Activated T-cell treated with anti-CD3 and anti-CD28 coated beads, Interleukin-2, amount 50 U/mL, for 24 hours (primary cell): ENCODE measurements around the gene SNAI3.

Experiments used
- DNase-seq: peaks from one replicate; pipeline ENCODE4 v3.0.0-alpha.2; 2020
- H3K27ac Mint-ChIP-seq: 2 replicates; pipeline ENCODE4 v1.8.0; 2020; ENCODE audit warnings: mild to moderate bottlenecking, mixed read lengths
- H3K27me3 Mint-ChIP-seq: 2 replicates; pipeline ENCODE4 v1.8.0; 2020; ENCODE audit warnings: mixed read lengths
- H3K36me3 Mint-ChIP-seq: 2 replicates; pipeline ENCODE4 v1.8.0; 2020; ENCODE audit warnings: low read depth, mixed read lengths
- H3K4me1 Mint-ChIP-seq: 2 replicates; pipeline ENCODE4 v1.8.0; 2020; ENCODE audit warnings: low read depth, mixed read lengths
- H3K4me3 Mint-ChIP-seq: 2 replicates; pipeline ENCODE4 v1.8.0; 2020; ENCODE audit warnings: mild to moderate bottlenecking, moderate library complexity, mixed read lengths
- H3K9me3 Mint-ChIP-seq: 2 replicates; pipeline ENCODE4 v1.8.0; 2020; ENCODE audit warnings: mixed read lengths

SNAI3 gene

GRCh38 chr16:88640498-88641247, 45.6 kb downstream of the SNAI3 start:
- peaks cover 31% of the 10 kb centered on the region for H3K36me3 Mint-ChIP-seq
- H3K27me3 Mint-ChIP-seq, result peaks cover 34% of the 10 kb centered on the region
- H3K27ac Mint-ChIP-seq, result peak overlapping the region; percentile 12
- DNase-seq, result no peak
- no peaks in the 10 kb centered on the region for H3K9me3 Mint-ChIP-seq
- H3K4me1 Mint-ChIP-seq, result peaks cover 40% of the 10 kb centered on the region
- H3K4me3 Mint-ChIP-seq, result no peak overlapping the region

GRCh38 chr16:88640039-88640495, 46.2 kb downstream of the SNAI3 start:
- Mint-ChIP-seq H3K4me1 (peaks cover 41% of the 10 kb centered on the region), H3K27me3 (peaks cover 34% of the 10 kb centered on the region), H3K4me3 (no peak overlapping the region), H3K9me3 (no peaks in the 10 kb centered on the region), H3K36me3 (peaks cover 28% of the 10 kb centered on the region), H3K27ac (peak overlapping the region; percentile 12)
- no peak for DNase-seq

- H3K27me3 Mint-ChIP-seq, result peaks cover 34% of the 10 kb centered on the region
- H3K27ac Mint-ChIP-seq, result no peak overlapping the region
- H3K4me1 Mint-ChIP-seq, result peaks cover 44% of the 10 kb centered on the region
- no peak overlapping the region for H3K4me3 Mint-ChIP-seq
- no peaks in the 10 kb centered on the region for H3K9me3 Mint-ChIP-seq
- peaks cover 21% of the 10 kb centered on the region for H3K36me3 Mint-ChIP-seq
- DNase-seq, result no peak
Observed at GRCh38 chr16:88639231-88640038, 46.9 kb downstream of the SNAI3 start.

DNA sequence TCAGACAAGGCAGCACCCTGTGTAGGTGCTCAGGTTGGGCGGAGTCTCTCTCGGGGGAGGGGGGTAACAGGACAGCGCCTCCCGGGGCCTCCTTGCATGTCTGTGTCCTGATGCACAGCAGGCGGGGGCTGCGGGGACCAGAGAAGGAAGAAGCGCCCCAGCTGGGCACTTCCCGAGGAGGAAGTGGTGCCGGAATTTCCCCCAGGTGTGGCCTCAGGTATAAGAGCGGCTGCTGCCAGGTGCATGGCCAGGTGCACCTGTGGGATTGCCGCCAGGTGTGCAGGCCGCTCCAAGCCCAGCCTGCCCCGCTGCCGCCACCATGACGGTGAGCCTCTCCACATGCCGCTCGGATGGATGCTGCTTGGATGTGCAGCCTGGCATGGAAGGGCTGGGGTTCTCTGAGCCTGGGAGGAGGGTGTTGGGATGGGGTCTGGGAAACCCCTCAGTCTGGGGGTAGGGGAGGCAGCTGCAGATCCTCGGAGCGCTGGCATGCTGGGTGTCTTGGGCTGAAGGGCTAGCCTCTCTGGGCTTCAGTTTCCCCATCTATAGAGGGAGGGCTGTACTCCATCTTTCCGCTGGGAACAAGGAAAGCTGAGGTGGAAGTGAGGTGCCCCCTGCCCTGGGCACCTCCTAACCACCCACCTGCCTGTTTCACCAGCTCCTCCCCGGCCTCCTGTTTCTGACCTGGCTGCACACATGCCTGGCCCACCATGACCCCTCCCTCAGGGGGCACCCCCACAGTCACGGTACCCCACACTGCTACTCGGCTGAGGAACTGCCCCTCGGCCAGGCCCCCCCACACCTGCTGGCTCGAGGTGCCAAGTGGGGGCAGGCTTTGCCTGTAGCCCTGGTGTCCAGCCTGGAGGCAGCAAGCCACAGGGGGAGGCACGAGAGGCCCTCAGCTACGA, 47.7 kb downstream of the SNAI3 start, which contains the start of gene IL17C:
Gene IL17C, plus strand, starts transcription at position 250 of the 908 bp plus-strand sequence. Its CDS starts 70 bp downstream, at position 320.
- Mint-ChIP-seq H3K9me3 (no peaks in the 10 kb centered on the region), H3K27ac (peak within 1 kb of the TSS; percentile 71), H3K4me3 (peak within 1 kb of the TSS; percentile 3), H3K27me3 (peaks cover 34% of the 10 kb centered on the region), H3K36me3 (peaks cover 13% of the 10 kb centered on the region), H3K4me1 (peaks cover 48% of the 10 kb centered on the region)
- no peak for DNase-seq

GRCh38 chr16:88636488-88637265, 49.6 kb downstream of the SNAI3 start:
- Mint-ChIP-seq H3K27me3 (peaks cover 34% of the 10 kb centered on the region), H3K9me3 (no peaks in the 10 kb centered on the region), H3K27ac (peak overlapping the region; percentile 71), H3K4me1 (peaks cover 56% of the 10 kb centered on the region), H3K36me3 (peaks cover 16% of the 10 kb centered on the region), H3K4me3 (peak overlapping the region; percentile 3)
- no peak for DNase-seq

DNA sequence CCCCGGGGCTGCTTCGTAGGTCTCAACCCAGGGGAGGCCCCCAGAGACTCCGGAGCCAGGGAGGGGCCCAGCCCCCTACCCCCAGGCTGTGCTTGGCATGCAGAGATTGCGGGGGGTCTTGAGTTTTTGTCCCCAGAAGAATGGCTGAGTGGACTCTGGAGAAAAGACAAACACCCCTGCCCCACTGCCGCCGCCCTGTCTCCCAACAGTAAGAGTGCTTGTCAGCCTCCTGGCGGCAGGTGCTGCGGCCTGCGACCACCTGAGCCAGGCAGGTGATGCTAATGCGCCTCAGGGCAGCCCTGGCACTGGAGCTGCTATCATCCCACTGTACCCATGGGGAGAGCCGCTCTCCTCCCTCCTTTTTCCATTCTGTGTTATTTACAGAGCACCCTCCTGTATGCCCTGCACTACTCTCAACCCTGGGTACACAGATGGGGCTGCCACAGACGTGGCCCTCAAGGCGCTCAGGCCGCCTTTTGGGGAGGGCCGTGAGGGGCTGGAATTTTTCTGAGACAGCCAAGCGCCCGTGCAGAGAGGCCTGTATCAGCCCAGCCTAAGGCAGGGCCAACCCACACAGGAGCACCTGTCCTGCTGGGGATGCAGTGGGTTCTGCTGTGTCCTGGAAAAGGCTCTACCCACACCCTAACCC, 50.5 kb downstream of the SNAI3 start:
- Mint-ChIP-seq H3K9me3 (no peaks in the 10 kb centered on the region), H3K4me1 (peaks cover 59% of the 10 kb centered on the region), H3K27me3 (peaks cover 34% of the 10 kb centered on the region), H3K36me3 (peaks cover 25% of the 10 kb centered on the region), H3K27ac (no peak overlapping the region), H3K4me3 (no peak overlapping the region)
- DNase-seq, result no peak

GRCh38 chr16:88634994-88635670, 51.2 kb downstream of the SNAI3 start:
- H3K4me1 Mint-ChIP-seq, result peaks cover 55% of the 10 kb centered on the region
- H3K27ac Mint-ChIP-seq, result peak overlapping the region; percentile 29

GRCh38 chr16:88634141-88634993, 51.9 kb downstream of the SNAI3 start:
- Mint-ChIP-seq H3K4me1 (peaks cover 52% of the 10 kb centered on the region), H3K36me3 (peaks cover 36% of the 10 kb centered on the region)
- peak; percentile 65 for DNase-seq

More at GRCh38 chr16:88634994-88635670, 51.2 kb downstream of the SNAI3 start:
- no peak for DNase-seq
- H3K36me3 Mint-ChIP-seq, result peaks cover 30% of the 10 kb centered on the region
- H3K9me3 Mint-ChIP-seq, result no peaks in the 10 kb centered on the region
- H3K4me3 Mint-ChIP-seq, result peak overlapping the region; percentile 41
- H3K27me3 Mint-ChIP-seq, result peaks cover 28% of the 10 kb centered on the region

DNA sequence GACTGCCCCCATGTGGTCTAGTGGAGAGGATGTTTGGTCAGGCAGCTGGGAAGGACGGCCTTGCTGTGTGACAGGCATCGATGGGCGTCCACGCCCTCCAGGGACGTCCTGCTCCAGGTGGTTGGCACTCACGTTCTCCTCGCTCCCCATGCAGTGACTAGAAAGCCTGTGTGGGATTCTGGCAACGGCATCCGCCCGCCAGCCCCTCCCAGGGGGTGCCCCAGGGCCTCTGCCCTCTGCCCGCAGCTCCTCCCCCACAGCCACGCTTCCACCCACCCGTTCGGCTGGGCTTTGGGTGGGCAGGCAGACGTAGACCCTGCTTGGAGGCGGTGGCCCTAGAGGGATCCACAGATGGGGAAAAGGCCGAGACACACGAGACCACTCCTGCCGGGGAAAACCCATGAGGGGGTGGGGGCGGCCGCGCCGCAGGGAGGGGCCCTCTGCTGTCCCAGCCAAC, 52.6 kb downstream of the SNAI3 start:
- peaks cover 43% of the 10 kb centered on the region for H3K36me3 Mint-ChIP-seq
- peak; percentile 71 for DNase-seq
- H3K4me3 Mint-ChIP-seq, result peak overlapping the region; percentile 68
- peaks cover 50% of the 10 kb centered on the region for H3K4me1 Mint-ChIP-seq
- peak overlapping the region; percentile 47 for H3K27ac Mint-ChIP-seq
- H3K27me3 Mint-ChIP-seq, result peaks cover 19% of the 10 kb centered on the region
- no peaks in the 10 kb centered on the region for H3K9me3 Mint-ChIP-seq

More at GRCh38 chr16:88634141-88634993, 51.9 kb downstream of the SNAI3 start:
- H3K27me3 Mint-ChIP-seq, result peaks cover 22% of the 10 kb centered on the region
- H3K9me3 Mint-ChIP-seq, result no peaks in the 10 kb centered on the region
- H3K4me3 Mint-ChIP-seq, result peak overlapping the region; percentile 68
- H3K27ac Mint-ChIP-seq, result no peak overlapping the region

- Mint-ChIP-seq H3K4me3 (no peak overlapping the region), H3K27ac (no peak overlapping the region), H3K4me1 (peaks cover 40% of the 10 kb centered on the region), H3K27me3 (peaks cover 7% of the 10 kb centered on the region), H3K9me3 (no peaks in the 10 kb centered on the region), H3K36me3 (peaks cover 54% of the 10 kb centered on the region)
- no peak for DNase-seq
Observed at GRCh38 chr16:88632587-88632930, 53.7 kb downstream of the SNAI3 start.

DNA sequence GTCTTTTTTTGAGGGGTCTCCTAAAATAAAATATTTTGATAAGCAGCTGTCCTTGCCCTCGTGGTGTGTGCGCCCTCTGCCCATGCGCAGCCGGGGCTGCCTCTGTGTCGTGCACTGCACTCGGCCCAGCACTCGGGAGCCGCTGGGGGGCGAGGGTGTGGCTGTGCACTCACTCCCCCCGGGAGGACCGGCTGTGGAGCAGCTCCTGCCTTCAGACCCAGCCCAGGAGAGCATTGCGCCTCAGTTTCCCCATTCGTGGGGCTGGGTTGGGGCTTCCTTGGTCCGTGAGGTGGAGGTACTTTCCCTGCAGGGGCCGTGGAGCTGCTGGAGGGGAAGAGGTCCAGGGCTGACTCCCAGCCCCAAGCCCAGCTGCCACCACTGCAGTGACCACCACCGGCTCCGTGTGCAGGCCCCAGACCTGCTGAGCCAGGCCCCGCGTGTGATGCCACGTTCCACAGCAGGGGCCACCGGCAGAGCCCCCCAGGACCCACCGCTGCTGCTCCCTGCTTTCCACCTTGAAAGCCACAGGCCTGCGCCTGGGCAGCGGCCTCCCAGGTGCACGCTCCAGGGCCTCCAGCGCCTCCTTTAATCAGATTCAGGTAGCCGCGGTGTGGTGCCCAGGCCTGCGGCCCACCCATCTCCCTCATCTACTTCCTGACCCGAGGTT, 54.3 kb downstream of the SNAI3 start:
- H3K36me3 Mint-ChIP-seq, result peaks cover 57% of the 10 kb centered on the region
- no peaks in the 10 kb centered on the region for H3K9me3 Mint-ChIP-seq
- H3K27ac Mint-ChIP-seq, result no peak overlapping the region
- peaks cover 7% of the 10 kb centered on the region for H3K27me3 Mint-ChIP-seq
- no peak for DNase-seq
- H3K4me3 Mint-ChIP-seq, result no peak overlapping the region
- H3K4me1 Mint-ChIP-seq, result peaks cover 35% of the 10 kb centered on the region
